Glomerular visceral epithelial cell (primary cell): ENCODE measurements around the gene PDCD1.
A peak's percentile ranks its signal among the peaks of the same experiment; 100 is the strongest.
"Not testable (repeated sequence)": the region's sequence is repeated elsewhere in the genome, so short reads cannot be mapped to it uniquely, and the experiment has no call there.

Source experiments
- DNase-seq: peaks from one replicate; pipeline ENCODE4 v3.0.0-alpha.2; 2016; ENCODE audit errors: extremely low spot score

PDCD1 gene

DNA sequence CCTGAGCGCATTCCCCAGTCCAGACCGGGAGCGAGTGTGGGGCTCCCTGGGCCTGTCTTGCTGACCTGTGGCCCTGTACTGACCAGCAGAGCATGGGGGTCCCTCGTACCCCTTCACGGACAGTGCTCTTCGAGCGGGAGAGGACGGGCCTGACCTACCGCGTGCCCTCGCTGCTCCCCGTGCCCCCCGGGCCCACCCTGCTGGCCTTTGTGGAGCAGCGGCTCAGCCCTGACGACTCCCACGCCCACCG is 44.4 kb downstream of the PDCD1 start:
- no peak for DNase-seq

GRCh38 chr2:241813644-241814392 is 44.9 kb downstream of the PDCD1 start:
- no peak for DNase-seq

GRCh38 chr2:241812730-241813643 is 45.7 kb downstream of the PDCD1 start:
- no peak for DNase-seq

GRCh38 chr2:241811952-241812729 is 46.6 kb downstream of the PDCD1 start:
- no peak for DNase-seq

GRCh38 chr2:241811201-241811951 is 47.3 kb downstream of the PDCD1 start:
- DNase-seq: no peak

- DNase-seq: no peak
These were observed 48.1 kb downstream of the PDCD1 start for GRCh38 chr2:241810307-241811200.

DNA sequence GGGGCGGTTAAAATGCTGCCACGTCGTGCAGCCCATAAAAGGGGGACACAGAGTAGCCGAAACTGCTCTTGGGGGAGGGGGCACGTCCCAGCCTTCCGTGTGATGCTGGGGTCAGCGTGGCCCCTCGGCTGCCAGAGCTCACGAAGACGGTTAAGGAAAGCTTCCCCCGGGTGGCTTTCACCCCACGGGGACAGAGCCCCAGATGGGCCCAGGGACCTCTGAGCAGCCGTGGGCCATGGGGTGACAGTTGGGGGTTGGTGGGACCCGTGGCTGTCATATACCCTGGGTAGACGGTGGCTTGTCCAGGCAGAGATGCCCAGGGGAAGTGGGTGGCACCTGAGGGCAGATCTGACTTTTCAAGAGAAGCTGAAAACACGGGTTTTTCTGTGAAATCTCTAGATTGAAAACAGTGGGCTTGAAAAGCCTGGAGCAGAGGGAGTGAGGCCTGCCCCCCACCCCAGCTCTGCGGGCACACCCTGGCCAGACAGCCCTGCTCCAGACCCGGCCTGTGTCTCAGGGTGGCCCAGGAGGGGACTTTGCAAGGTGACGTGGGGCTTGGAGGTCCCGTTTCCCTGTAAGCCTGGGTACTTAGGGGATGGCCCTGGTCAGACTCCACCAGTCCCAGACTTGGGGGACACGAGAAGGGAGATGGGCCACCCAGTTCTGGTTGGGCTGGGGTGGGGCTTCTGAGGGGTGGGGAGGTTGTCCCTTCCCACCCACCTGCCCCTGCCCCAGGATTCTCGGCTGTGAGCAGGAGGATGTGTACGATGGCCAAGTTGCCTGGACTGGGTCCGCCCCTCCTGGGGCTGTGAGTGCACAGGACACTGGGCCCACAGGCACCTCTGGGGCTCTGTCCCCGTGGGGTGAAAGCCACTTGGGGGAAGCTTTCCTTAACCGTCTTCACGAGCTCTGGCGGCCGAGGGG is 49.0 kb downstream of the PDCD1 start:
- DNase-seq: no peak

DNA sequence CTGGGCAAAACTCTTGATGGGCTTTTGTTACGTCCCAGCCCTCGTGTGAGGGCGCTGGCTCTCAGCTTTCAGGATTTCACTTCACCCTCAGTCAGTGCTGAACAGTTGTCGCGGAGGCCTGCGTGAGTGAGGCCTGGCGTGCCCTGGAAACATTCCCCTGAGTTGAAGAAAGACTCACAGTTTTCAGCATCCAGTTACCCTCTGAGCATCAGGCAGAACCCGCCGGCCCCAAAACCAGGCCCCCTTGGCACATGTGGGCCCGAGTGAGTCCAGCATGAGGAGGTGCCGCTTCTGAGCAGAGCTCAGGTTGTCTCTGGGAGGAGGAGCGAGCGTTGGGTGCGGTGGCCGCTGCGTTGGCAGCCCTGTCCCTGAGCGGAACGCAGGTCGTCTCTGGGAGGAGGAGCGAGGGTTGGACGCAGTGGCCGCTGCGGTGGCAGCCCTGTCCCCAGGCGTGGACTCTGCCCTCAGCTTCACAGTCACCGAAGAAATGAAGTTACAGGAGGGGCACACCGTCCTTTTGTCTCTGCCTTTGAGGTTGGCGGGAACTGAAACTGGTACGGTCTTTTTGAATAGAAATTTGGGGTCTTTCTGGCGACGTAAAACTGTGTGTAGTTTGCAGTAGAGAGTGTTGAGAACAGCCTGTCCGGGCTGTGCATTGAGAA is 49.8 kb downstream of the PDCD1 start, which contains the start of gene NEU4:
NEU4 (plus strand) TSS at position 473 of the 662 bp plus-strand sequence. CDS start 5,292 bp downstream, outside the sequence.
- no peak for DNase-seq

GRCh38 chr2:241808051-241808720 is 50.5 kb downstream of the PDCD1 start:
- no peak for DNase-seq

GRCh38 chr2:241806217-241806616 is 52.5 kb downstream of the PDCD1 start:
- not testable (repeated sequence) for DNase-seq

DNA sequence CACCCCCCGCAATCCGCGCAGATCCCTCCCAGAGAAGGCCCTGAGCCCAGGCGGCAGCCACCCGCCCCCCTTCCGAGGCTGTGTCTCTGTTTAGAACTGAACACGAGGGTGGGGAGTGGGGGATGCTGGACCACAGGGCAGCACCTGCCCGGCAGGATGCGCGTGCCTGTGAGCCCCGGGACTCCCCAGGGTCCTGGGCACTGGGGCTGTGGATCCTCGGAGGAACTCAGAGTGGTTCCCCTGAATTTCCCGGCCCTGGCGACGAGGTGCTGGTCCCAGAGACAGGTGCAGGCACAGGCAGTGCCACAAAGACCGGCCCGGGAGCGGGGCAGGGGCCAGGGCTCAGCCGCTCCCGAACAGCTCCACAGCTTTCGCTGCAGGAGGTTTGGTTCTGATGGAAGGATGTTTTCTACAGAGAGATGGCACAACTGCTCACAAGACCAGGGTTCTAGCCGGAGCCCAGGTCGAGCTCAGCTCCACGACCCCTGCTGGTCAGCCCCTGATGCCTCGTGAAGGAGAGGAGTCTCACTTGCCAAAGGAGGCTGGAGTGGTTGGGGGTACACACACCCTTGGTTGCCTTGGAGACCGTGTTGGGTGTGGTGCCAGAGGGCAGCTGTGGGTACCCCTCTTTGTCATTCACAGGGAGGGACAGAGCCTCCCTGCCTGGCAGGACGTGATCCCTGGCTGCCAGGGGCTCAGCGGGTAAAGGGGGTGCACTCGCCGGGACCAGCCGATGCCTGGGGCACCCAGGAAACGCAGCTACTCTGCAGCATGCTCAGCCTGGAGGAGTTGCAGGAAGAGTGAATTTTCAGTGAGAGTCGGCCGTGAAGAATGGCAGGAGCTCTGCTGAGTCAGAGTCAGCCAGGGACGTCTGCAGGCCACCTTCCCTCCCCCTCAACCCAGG is 54.1 kb downstream of the PDCD1 start:
- peak; percentile 25 for DNase-seq

GRCh38 chr2:241803387-241804325 is 55.0 kb downstream of the PDCD1 start:
- peak; percentile 43 for DNase-seq

DNA sequence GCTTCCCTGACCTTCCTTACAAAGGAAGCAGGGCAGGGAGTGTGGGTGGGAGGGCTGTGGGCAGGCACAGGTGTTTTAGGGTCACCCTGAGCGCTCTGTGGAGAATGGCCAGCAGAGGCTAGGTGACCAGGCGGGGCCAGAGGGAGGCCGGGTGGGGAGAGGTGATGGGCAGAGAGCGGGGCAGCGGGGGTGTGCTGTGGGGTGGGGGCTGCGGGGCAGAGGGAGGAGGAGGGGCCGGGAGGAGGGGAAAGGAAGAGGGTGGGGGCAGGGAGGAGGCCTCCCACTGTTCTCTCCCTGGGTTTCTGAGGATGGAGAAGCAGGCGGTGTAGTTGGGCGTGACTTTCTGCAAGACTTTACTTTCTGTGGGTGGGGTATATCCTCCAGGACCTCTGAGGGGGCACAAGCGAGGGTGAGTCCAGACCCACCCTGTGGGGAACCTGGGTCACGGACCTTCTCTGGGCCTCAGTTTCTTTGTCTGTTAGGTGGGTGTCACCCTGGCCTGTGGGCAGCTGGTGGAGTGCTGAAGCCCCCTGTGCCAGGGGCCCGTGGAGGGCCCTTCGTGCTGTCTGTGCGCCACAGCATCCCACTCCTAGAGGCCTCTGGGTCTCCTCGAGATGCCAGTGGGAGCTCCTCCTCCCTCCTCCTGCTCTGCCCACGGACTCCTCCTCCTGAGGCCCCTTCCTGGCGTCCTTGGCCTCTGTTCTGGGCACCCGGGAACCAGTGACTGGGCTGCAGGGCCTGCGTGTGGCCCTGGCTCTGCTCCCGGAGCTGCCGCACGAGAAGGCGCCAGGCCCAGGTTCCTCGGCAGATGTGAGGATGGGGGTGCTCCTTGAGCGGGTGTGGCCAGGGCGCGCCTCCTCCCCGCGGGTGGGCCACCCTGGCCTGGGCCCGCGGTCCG is 56.0 kb downstream of the PDCD1 start:
- DNase-seq: no peak

GRCh38 chr2:241801611-241802420 is 56.9 kb downstream of the PDCD1 start:
- no peak for DNase-seq
